NCI-H510A (cell line): Measurements from ENCODE around the gene PLAGL1.

Experiments used
- DNase-seq: peaks from one replicate; lab custom pipeline; 2025; lab: John Stamatoyannopoulos, UW

PLAGL1 gene

GRCh38 chr6:143965503-143966171 lies 42.4 kb downstream of the PLAGL1 start:
- no peak for DNase-seq

DNA sequence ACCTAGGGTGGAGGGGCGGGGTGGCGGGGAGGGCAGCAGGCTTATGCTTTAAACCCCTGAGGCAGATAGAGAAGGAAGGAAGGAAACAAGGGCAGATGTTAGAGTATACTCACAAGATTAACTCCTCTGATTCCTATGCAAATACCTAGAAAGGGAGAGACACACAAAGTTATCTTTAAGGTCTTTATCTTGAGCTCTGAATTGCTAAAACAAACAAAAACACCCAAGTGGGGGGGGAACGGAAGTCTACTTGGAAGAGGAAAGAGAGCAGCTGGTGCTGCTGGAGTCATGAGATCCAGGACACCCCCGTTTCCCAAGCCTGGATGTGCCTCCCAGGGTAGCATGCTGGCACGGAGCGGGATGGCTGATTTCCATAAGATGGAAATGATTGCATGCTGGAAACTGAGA lies 43.4 kb downstream of the PLAGL1 start:
- no peak for DNase-seq

DNA sequence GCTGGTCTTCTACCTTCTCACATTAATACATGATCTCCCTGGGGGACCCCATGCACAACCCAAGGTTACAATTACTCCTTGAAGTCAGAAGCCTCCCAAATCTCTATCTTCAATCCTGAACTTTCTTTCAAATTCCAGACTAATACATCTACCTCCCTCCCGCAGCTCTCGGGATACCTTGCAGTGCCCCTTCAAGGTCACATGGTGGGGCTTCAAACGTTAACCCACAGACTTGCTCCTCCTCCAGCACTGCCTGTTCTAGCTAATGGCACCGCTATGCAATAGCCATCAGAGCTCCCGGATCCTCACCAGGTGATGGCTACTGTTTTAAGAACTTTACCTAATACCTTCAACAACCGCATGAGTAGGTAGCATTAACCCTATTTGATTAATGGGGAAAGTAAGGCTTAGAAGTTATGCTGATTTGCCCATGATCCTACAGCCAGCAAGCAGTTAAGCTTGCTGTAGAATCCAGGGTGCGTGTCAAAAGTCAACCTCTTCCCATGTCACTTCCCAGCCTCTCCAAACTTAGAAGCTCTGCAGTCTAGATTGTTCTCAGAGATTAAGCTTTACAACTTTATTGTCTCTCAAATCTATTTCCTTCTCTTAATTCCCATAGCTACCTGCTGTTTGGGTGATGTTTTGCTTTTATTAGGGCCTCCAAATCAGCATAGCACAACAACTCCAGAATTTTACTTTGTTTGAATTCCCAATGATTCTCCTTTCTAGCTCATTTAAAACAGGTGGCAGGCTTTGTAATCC lies 44.7 kb downstream of the PLAGL1 start:
- no peak for DNase-seq

GRCh38 chr6:143961886-143962878 lies 45.9 kb downstream of the PLAGL1 start:
- DNase-seq, result no peak

DNA sequence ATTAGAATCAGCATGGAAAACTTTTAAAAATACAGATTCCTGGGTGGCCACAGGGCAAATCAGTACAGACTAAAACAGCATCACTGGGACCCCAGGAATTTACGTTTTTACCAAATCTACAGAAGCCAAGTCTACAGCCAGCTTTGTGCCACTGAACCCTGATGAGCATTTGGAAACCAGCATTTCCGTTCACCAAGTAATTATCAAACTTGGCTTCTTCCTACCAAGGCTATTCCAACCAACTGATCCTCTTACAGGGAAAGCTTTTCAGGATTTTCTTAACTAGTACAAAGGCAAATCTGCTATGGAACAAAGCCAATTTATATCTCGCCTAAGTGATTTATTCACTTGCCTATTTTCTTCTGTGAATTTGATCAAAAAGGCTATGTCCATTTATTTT lies 47.0 kb downstream of the PLAGL1 start:
- DNase-seq, result no peak

DNA sequence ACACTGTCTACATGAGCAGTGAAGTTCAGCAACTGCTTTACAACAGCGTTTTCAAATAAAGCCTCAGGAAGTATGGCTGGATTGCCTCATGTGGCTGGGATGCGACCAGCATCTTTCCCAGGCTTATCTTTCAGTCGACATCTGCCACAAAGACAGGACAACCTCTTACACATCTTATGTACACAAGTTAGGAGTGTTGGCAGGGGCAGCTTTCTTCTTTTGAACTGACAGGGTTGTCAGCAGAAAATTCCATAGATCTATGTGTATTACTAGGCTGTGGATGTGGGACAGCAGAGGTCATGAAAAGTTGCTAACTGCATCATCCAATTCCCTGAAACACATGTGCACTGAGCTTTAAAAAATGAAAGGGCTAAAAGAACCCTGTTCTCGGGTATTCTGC lies 48.1 kb downstream of the PLAGL1 start:
- DNase-seq, result no peak

DNA sequence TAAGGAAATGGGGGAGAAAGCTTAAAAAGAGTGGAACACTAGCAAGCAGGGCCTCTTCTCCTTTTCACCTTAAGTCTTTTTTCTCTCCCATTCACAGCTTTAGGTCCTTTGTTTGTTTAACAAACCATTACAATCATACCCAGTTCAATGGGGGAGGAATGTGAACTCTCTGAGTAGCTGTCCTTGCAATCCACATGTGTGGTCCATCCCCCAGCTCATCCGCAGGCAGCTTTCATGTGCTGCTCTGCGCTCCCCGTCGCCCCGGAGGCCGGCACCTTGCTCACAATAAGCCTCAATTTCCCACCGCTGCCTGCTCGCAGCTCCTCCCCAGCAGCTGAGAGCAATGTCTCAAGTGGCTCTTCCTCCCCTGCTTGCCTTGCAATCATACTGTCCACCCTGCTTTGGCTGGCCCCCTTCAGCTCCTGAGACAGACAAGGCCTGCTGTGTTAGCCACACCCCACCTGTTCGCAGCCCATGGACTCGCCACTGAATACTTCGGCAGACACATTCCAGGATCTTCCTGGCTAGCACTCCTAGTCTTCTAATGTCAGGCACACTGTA lies 49.1 kb downstream of the PLAGL1 start:
- no peak for DNase-seq

DNA sequence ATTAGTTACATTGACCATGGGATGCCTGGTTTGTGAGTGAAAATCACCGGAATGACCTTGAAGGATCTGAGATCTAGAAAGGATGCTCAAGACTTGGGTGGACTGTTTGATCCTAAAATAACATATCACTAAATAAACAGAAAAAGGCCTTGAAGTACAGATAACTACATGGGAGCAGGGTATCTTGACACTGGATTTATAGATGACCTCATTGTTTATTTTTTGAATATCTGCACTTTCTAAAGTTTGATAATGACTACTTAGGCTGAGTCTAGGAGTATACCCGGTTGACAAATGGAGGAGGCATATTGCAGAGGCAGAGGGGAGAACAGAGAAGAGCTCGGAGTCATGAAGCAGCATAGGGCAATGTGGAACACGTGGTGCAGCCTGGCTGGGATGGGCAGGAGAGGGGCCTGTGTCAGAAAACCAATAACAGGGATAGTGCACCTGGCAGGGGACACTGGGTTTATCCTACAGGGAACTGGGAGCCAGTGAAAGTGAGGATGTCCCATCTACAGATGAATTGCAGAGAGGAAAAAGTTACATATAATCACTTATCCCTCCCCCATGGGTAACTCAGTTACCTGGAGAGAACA lies 50.3 kb downstream of the PLAGL1 start:
- no peak for DNase-seq

GRCh38 chr6:143955971-143956370 lies 52.1 kb downstream of the PLAGL1 start:
- DNase-seq, result no peak

GRCh38 chr6:143953922-143954321 lies 54.1 kb downstream of the PLAGL1 start:
- DNase-seq, result no peak

- no peak for DNase-seq
Measured at GRCh38 chr6:143952947-143953701, 54.9 kb downstream of the PLAGL1 start.

DNA sequence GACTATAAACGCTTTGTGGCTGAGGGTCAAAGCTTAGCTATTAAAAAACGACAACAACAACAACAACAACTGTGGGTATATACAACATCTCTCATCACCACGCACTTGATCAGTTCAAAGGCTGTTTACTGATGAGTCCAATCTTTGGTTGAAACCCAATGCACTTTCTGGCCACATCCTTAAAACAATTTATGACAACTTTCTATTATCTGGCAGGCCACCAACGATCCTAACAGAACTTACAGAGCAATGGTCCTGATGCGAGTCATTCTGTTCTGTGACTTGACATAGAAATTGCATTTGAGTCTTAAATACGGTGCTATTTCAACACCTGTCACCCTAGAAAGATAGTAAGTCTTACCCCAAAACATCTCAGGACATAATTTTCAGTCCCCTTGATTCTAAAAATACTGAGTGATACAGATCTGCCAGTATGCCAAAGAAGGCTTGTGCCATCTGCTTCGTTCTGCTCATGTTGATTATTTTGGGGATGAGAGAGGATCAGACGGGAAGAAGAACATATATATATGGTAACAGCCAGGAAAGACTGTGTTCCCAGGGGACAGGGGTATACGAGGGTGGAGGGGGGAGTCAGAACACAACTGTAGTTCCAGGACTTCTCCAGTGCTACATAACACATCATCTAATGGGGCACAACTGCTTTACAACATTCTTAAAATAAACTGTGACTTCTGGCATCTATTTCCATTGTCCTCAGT lies 55.8 kb downstream of the PLAGL1 start:
- no peak for DNase-seq

GRCh38 chr6:143950875-143951274 lies 57.2 kb downstream of the PLAGL1 start:
- no peak for DNase-seq

GRCh38 chr6:143949962-143950361 lies 58.1 kb downstream of the PLAGL1 start:
- no peak for DNase-seq

DNA sequence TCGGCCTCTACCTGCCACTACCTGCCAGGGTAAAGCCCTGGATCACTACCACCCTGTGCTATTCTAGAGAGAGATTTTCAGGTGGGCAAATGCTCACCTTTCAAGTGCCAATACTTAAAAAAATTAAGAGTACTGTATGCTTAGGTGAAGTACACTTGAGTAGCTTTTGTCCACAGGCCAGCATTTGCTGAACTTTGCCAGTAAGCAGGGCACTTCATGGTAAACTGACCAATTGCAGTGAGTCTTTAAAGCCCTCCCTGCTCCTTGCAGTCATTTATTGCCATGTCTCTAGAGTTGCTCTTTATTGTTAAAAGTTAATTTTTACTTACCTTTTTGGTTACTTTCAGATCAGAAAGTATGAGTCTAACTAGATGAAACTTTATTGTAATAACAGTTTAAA lies 58.5 kb downstream of the PLAGL1 start:
- DNase-seq, result no peak

- DNase-seq, result no peak
Measured at GRCh38 chr6:143948208-143948607, 59.9 kb downstream of the PLAGL1 start.

- no peak for DNase-seq
Measured at GRCh38 chr6:143941852-143942627, 66.0 kb downstream of the PLAGL1 start.

- DNase-seq, result no peak
Measured at GRCh38 chr6:143940011-143940597, 68.0 kb downstream of the PLAGL1 start.

GRCh38 chr6:143939364-143939763 lies 68.7 kb downstream of the PLAGL1 start:
- DNase-seq, result no peak
